ENCODE results near the gene SHANK3. TPM values are rescaled to one million over a fixed set of nuclear protein-coding genes. Genes with fewer than 3 reads are reported as not detected.

Gene SHANK3
- total RNA-seq, 2 donors from 2014 or later = 8.2 to 12.3 TPM

DNA sequence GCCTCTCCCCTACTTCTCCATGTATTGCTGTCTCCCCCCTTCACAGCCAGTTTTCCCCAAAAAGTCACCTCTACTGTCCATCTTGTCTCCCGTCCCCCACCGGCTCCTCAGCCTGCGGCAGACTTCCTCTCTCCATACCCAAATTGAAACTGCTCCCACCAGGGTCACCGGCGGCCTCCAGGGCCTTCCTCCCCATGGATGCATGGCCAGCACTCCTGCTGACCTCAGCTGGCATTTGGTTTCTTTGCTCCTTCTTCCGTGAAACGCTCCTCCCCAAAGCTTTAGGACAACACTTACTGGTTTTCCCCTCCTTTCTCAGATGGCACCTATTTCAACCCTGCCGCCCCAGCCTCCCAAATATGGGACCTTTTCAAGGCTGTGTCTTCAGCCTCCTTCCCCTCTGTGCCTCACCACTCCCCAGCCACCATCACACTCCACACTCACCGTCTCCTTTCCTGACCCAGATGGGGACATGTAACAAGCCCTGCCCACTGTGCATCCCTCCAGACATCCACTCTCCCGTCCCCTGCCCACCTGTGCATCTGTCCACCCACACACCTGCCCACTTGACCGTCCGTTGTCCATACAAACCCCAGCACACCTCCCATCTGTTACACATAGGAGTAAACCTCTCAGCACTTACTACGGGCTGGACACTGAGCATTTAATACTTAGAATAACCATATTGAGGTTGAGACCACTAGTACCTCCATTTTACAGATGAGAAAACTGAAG is 43.8 kb downstream of the SHANK3 start:
- H3K4me1 ChIP-seq = peaks cover 0 to 25% of the 10 kb centered on the region in 2 donors
- peaks cover 0 to 2% of the 10 kb centered on the region in 2 donors for H3K27me3 ChIP-seq
- DNase-seq (ENCODE audit: low spot score) = no peak
- H3K9me3 ChIP-seq = no peaks in the 10 kb centered on the region
- H3K36me3 ChIP-seq = peaks cover 5% of the 10 kb centered on the region
- no peak overlapping the region for H3K27ac ChIP-seq
- TF ChIP-seq, protein P1, sequence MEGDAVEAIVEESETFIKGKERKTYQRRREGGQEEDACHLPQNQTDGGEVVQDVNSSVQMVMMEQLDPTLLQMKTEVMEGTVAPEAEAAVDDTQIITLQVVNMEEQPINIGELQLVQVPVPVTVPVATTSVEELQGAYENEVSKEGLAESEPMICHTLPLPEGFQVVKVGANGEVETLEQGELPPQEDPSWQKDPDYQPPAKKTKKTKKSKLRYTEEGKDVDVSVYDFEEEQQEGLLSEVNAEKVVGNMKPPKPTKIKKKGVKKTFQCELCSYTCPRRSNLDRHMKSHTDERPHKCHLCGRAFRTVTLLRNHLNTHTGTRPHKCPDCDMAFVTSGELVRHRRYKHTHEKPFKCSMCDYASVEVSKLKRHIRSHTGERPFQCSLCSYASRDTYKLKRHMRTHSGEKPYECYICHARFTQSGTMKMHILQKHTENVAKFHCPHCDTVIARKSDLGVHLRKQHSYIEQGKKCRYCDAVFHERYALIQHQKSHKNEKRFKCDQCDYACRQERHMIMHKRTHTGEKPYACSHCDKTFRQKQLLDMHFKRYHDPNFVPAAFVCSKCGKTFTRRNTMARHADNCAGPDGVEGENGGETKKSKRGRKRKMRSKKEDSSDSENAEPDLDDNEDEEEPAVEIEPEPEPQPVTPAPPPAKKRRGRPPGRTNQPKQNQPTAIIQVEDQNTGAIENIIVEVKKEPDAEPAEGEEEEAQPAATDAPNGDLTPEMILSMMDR (IDR thresholded peaks at IDR 0.05) = no peak
- H3K4me3 ChIP-seq = no peak overlapping the region

DNA sequence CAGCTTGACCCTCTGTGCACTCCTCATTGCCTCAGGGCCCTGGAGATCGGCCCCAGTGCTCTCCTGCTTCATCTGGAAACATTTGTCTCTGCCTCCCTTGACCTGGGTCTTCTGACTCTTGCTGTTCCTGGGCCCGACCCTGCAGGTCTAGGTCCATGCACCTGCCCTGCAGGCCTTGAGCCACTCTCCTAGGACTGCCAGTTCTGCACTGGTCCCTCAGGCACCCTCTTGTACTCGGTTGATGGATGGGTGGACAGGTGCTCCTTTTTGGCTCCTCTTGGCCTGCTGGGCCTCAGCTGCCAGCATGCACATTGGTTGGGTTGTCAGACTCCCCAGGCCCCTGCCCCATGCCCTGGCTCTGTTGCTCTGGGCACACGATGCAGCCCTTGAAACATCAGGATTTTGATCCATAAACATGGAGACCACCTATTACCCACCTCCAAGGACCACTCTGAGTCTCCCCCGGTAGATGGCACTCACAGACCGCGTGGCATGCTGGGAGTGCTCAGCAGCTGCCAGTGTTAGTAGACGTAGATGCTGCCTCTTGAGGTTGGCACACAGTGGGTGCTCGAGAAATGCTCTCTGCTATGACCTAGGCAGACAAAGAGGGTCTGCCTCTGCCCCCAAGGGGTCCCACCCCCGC is 45.2 kb downstream of the SHANK3 start:
- H3K4me1 ChIP-seq = peaks cover 0 to 31% of the 10 kb centered on the region in 2 donors
- H3K9me3 ChIP-seq = no peaks in the 10 kb centered on the region
- no peak overlapping the region for H3K27ac ChIP-seq
- H3K27me3 ChIP-seq = peaks cover 0 to 2% of the 10 kb centered on the region in 2 donors
- TF ChIP-seq, protein P1 (IDR thresholded peaks at IDR 0.05) = no peak
- H3K36me3 ChIP-seq = peaks cover 11% of the 10 kb centered on the region
- DNase-seq (ENCODE audit: low spot score) = no peak
- H3K4me3 ChIP-seq = no peak overlapping the region

DNA sequence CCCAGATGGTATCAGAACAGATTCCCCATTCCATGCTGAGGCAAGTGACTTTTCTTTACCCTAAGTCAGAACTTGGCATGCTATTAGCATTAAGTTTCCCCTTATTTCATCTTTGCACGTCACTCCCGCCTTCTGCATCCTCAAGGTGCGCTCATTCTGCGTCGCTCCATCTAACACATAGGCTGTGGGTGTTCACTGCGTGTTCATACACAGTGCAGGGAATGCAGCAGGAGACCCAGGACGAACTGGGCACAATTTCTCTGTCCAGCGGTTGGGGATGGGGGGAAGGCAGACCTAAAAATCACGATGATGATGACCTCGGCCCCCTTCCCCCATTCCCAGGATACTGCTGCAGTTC is 45.7 kb downstream of the SHANK3 start:
- H3K36me3 ChIP-seq = peaks cover 11% of the 10 kb centered on the region
- no peak overlapping the region for H3K4me3 ChIP-seq
- H3K27ac ChIP-seq = no peak overlapping the region
- TF ChIP-seq, protein P1 (IDR thresholded peaks at IDR 0.05) = no peak
- H3K4me1 ChIP-seq = peaks cover 0 to 29% of the 10 kb centered on the region in 2 donors
- peaks cover 0 to 2% of the 10 kb centered on the region in 2 donors for H3K27me3 ChIP-seq
- DNase-seq (ENCODE audit: low spot score) = no peak
- no peaks in the 10 kb centered on the region for H3K9me3 ChIP-seq

DNA sequence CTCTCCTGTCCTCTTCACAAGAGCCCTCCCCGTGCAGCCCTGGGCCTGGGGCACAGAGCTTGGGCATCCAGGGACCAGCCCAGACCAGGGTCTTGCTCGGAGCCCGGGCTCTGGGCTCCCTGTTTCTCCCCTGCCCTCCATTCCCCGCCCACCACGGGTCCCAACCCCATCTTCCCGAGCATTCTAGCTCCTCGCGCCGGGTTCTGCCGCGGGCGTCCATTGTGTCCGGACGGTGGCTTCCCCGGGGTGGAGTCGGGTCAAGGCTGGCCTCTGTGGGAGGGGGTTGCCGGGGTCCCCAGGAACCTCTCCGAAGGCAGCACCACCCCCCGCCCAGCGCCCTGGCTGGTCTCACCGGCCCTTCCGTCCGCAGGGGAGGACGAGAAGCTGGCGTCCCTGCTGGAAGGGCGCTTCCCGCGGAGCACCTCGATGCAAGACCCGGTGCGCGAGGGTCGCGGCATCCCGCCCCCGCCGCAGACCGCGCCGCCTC is 47.2 kb downstream of the SHANK3 start:
- no peak for DNase-seq (ENCODE audit: low spot score)
- peaks cover 0 to 2% of the 10 kb centered on the region in 2 donors for H3K27me3 ChIP-seq
- peaks cover 11% of the 10 kb centered on the region for H3K36me3 ChIP-seq
- H3K27ac ChIP-seq = no peak overlapping the region
- TF ChIP-seq, protein P1 (IDR thresholded peaks at IDR 0.05) = no peak
- peaks cover 0 to 19% of the 10 kb centered on the region in 2 donors for H3K4me1 ChIP-seq
- no peaks in the 10 kb centered on the region for H3K9me3 ChIP-seq
- peak overlapping the region in 1 of 2 donors; percentile 9 for H3K4me3 ChIP-seq

DNA sequence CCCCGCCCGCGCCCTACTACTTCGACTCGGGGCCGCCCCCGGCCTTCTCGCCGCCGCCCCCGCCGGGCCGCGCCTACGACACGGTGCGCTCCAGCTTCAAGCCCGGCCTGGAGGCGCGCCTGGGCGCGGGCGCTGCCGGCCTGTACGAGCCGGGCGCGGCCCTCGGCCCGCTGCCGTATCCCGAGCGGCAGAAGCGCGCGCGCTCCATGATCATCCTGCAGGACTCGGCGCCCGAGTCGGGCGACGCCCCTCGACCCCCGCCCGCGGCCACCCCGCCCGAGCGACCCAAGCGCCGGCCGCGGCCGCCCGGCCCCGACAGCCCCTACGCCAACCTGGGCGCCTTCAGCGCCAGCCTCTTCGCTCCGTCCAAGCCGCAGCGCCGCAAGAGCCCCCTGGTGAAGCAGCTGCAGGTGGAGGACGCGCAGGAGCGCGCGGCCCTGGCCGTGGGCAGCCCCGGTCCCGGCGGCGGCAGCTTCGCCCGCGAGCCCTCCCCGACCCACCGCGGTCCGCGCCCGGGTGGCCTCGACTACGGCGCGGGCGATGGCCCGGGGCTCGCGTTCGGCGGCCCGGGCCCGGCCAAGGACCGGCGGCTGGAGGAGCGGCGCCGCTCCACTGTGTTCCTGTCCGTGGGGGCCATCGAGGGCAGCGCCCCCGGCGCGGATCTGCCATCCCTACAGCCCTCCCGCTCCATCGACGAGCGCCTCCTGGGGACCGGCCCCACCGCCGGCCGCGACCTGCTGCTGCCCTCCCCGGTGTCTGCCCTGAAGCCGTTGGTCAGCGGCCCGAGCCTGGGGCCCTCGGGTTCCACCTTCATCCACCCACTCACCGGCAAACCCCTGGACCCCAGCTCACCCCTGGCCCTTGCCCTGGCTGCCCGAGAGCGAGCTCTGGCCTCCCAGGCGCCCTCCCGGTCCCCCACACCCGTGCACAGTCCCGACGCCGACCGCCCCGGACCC is 48.0 kb downstream of the SHANK3 start:
- TF ChIP-seq, protein P1 (IDR thresholded peaks at IDR 0.05) = no peak
- DNase-seq (ENCODE audit: low spot score) = no peak
- Histone ChIP-seq H3K27me3 (peaks cover 0 to 2% of the 10 kb centered on the region in 2 donors), H3K4me1 (peaks cover 0 to 19% of the 10 kb centered on the region in 2 donors), H3K4me3 (peak overlapping the region in 1 of 2 donors; percentile 9), H3K9me3 (no peaks in the 10 kb centered on the region), H3K27ac (no peak overlapping the region), H3K36me3 (peaks cover 11% of the 10 kb centered on the region)
